Effector memory CD4-positive, alpha-beta T cell (primary cell): ENCODE measurements around the gene CLCN7.

Experiments used
- DNase-seq, 3 donors: peaks; one replicate each; pipeline ENCODE4 v3.0.0-alpha.2; 2020
- H3K27ac ChIP-seq: 2 replicates; pipeline ENCODE4 v1.7.0; 2013; ENCODE audit warnings: mild to moderate bottlenecking, low read length, moderate library complexity; ENCODE audit not compliant: insufficient read depth, poor library complexity, severe bottlenecking
- H3K27me3 ChIP-seq: replicated peaks from 2 replicates; pipeline ENCODE4 v1.7.0; 2013; ENCODE audit warnings: mild to moderate bottlenecking, low read length; ENCODE audit not compliant: insufficient read depth, control insufficient read depth, poor library complexity, severe bottlenecking
- H3K36me3 ChIP-seq: 2 replicates; pipeline ENCODE4 v1.7.0; 2013; ENCODE audit warnings: mild to moderate bottlenecking, low read length, moderate library complexity; ENCODE audit not compliant: control insufficient read depth, insufficient read depth
- H3K4me1 ChIP-seq: 2 replicates; pipeline ENCODE4 v1.7.0; 2013; ENCODE audit warnings: low read length, mild to moderate bottlenecking; ENCODE audit not compliant: control insufficient read depth, insufficient read depth, poor library complexity, severe bottlenecking
- H3K4me3 ChIP-seq: 2 replicates; pipeline ENCODE4 v1.7.0; 2013; ENCODE audit warnings: low read length, low read depth, mild to moderate bottlenecking; ENCODE audit not compliant: insufficient read depth, poor library complexity, severe bottlenecking
- H3K9me3 ChIP-seq: 2 replicates; pipeline ENCODE4 v1.7.0; 2013; ENCODE audit warnings: mild to moderate bottlenecking, low read length, moderate library complexity; ENCODE audit not compliant: control insufficient read depth

CLCN7 gene

DNA sequence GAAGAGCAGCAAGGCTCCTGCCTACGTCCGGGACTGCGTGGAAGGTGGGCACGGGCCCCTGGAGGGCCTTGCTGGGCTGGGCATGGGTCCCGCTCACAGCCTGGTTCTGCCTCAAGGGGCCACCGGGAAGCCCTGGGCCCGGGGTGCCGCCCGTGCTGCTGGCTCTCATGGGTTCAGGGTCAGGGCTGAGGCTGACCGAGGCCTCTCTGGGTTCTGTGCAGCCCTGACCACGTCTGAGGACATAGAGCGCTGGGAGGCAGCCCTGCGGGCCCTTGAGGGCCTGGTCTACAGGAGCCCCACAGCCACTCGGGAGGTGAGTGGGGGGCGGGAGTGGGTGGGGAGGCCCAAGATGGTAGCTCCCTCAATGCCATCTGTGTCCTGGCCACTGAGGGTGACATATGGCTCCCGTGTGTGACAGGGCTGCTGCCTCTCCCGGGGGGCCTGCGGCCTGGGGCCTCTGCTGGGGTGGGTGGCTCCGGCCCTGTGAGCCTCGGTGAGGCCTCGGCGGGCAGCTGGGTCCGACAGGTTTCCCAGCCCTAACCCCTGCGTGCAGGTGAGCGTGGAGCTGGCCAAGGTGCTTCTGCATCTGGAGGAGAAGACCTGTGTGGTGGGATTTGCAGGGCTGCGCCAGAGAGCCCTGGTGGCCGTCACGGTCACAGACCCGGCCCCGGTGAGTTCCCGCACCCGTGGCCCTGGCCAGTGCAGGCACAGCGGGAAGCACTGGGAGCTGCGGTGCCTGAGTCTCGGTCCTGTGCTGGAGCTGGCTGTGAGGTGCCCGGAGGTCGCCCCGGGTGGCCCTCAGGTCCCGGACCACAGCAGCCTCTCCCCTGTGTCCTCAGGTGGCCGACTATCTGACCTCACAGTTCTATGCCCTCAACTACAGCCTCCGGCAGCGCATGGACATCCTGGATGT is 27.5 kb upstream of the CLCN7 start:
- no peak for DNase-seq

DNA sequence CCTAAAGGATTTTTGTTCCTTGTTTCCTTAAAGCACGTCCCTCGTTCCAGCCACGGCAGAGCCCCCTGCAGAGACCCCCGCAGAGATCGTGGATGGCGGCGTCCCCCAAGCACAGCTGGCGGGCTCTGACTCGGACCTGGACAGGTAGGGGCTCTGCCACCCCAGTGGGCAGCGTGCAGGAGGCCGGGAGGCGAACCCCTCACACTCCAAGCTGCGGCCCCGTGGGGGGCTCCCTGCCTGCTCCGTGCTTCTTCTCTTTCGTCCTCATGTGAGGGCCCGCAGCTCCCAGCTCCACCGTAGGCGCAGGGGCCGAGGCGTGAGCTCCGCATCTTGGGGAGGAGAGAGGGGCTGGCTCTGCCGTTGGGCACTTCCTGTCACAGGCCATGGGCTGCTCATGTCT is 26.8 kb upstream of the CLCN7 start:
- H3K9me3 ChIP-seq = no peaks in the 10 kb centered on the region
- H3K27me3 ChIP-seq = no peaks in the 10 kb centered on the region
- H3K4me1 ChIP-seq = no peaks in the 10 kb centered on the region
- no peak overlapping the region for H3K27ac ChIP-seq
- H3K4me3 ChIP-seq = no peak overlapping the region
- peaks cover 53% of the 10 kb centered on the region for H3K36me3 ChIP-seq
- no peak for DNase-seq

More for the DNA sequence above, 27.5 kb upstream of the CLCN7 start:
- no peak overlapping the region for H3K27ac ChIP-seq
- no peaks in the 10 kb centered on the region for H3K27me3 ChIP-seq
- no peak overlapping the region for H3K4me3 ChIP-seq
- H3K36me3 ChIP-seq = peaks cover 46% of the 10 kb centered on the region
- H3K9me3 ChIP-seq = no peaks in the 10 kb centered on the region
- H3K4me1 ChIP-seq = no peaks in the 10 kb centered on the region

DNA sequence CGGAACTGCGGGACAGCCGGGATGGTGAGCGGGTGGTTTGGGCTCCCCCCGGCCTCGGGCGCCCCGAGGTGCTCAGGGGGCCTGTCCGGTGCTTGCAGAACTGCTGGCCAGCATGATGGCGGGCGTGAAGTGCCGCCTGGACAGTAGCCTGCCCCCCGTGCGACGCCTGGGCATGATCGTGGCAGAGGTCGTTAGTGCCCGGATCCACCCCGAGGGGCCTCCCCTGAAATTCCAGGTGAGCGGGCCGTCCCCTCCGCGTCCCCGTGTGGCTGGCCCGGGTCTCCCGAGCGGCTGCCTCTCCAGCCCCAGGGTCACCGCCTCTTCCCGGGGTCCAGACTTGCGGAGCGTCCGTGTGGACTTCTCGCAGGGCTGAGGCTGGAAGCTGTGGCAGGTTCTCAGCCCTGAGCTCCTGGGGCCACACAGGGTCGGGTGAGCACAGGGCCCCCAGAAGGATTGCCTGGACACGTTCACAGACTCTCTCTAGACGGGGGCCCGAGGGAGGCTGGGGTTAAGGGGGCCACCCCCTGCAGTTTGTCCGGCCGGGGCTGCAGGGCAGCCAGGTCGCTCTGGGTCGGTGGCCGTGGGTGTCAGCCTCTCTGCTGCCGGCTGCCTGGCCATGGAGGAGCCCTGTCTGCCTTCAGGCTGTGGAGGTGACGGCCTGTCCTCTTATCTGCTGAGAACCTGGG is 25.8 kb upstream of the CLCN7 start:
- Histone ChIP-seq H3K36me3 (peaks cover 57% of the 10 kb centered on the region), H3K27me3 (no peaks in the 10 kb centered on the region), H3K4me1 (no peaks in the 10 kb centered on the region), H3K4me3 (no peak overlapping the region), H3K9me3 (no peaks in the 10 kb centered on the region), H3K27ac (no peak overlapping the region)
- DNase-seq = no peak

DNA sequence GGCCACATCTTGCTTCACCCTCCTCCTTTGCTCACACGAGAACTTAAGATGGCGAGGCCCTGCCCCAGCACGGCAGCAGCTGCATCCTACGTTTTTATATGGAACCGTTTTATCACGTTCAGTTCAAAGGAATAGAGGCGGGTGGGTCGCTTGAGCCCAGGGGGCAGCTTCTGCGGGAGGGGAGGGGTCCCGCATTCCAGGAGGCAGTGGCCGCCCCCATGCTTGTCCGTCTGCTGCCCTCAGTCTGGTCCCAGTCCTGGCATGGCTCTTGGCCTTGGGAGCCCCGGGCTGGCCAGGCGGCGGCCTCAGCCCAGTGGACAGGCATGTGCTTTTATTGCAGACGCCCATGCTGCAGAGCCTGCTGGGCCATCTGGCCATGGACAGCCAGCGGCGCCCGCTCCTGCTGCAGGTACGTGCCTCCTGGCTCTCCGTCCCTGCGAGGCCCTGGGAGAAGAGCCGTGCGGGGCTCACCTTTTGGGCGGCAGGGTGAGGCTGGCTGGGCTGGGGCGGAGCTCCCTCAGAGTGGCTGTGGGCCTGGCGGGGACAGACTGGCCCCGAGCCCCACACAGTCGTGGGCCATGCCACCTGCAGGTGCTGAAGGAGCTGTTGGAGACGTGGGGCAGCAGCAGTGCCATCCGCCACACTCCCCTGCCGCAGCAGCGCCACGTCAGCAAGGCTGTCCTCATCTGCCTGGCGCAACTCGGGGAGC is 25.1 kb upstream of the CLCN7 start:
- Histone ChIP-seq H3K36me3 (peaks cover 57% of the 10 kb centered on the region), H3K4me3 (no peak overlapping the region), H3K9me3 (no peaks in the 10 kb centered on the region), H3K27me3 (no peaks in the 10 kb centered on the region), H3K4me1 (no peaks in the 10 kb centered on the region), H3K27ac (no peak overlapping the region)
- no peak for DNase-seq

DNA sequence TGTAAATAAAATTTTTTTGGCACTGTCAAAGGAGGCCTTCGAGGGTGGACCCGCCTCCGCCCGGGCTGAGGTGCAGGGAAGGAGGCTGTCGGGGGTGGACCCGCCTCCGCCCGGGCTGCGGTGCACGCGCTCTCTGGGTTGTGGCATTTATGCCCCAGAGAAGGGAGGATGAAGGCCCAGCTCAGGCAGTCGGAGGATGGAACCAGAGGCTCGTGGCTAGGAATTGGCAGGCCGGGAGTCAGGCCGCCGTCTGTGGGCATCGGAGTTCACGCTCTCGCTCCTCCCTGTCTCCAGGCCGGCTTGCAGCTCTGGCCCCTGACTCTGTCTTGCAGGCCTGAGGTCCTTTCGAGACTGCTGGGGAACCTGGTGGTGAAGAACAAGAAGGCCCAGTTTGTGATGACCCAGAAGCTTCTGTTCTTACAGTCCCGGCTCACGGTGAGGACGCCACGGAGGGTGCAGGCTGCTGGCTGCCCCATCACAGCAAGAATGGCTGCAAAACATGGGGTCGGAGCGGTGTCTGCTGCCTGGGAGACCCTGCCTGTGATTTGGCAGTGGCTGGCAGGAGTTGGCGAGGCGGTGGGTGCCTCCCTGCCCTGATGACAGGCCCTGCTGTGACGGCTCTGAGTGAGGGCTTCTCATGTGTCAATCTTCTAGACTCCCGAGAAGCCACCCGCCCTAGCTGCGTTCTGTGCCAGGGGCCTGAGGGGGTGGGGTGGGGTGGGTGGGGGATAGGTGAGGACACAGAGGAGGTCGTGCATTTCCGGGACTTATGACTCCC is 24.3 kb upstream of the CLCN7 start:
- Histone ChIP-seq H3K4me3 (no peak overlapping the region), H3K36me3 (peaks cover 63% of the 10 kb centered on the region), H3K27ac (no peak overlapping the region), H3K9me3 (no peaks in the 10 kb centered on the region), H3K27me3 (no peaks in the 10 kb centered on the region), H3K4me1 (peaks cover 4% of the 10 kb centered on the region)
- no peak for DNase-seq

DNA sequence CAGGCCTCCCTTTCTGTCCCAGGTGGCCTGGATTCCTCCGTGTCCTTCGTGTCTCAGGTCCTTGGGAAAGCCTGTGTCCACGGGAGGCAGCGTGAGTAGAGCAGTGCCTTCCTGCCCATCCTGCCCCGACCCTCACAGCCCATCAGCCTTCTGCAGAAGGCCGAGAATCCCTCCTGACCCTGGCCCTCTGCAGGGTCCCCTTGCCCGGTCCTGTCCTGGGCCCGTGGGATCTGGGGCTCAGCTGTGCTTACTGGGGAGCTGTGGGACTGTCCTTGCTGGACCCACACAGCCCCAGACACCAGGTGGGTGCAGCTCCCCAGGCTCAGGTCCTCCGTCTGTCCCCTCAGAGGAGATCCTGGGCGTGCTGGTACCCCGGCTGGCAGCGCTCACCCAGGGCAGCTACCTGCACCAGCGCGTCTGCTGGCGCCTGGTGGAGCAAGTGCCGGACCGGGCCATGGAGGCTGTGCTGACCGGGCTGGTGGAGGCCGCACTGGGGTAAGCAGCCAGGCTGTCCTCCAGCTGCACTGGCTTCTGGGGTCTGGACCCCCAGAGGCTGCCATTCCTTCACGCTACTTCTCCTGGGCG is 22.3 kb upstream of the CLCN7 start:
- Histone ChIP-seq H3K27ac (no peak overlapping the region), H3K27me3 (no peaks in the 10 kb centered on the region), H3K9me3 (no peaks in the 10 kb centered on the region), H3K4me1 (peaks cover 16% of the 10 kb centered on the region), H3K4me3 (no peak overlapping the region), H3K36me3 (peaks cover 51% of the 10 kb centered on the region)
- DNase-seq = no peak

DNA sequence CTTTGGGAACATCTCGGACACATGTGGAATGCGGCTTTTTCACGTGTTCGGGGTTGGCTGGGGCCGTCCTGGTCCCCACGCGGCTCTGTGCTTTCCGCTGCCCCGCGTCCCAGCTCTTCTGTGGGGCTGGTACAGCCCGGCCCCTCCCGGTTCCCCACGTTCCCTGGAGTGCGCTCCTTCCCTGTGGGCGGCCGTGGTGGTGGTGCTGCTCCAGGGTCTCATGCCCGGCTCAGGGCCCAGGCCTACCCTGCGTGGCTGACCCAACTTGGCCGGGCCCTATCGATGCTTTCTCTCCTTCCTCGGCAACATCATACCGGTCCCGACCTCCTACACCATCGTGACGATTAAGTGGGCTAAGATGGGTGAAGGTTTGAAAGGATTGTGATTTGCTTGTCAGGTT is 21.6 kb upstream of the CLCN7 start:
- no peaks in the 10 kb centered on the region for H3K9me3 ChIP-seq
- no peak overlapping the region for H3K27ac ChIP-seq
- peaks cover 16% of the 10 kb centered on the region for H3K4me1 ChIP-seq
- peaks cover 44% of the 10 kb centered on the region for H3K36me3 ChIP-seq
- no peaks in the 10 kb centered on the region for H3K27me3 ChIP-seq
- DNase-seq = no peak
- H3K4me3 ChIP-seq = no peak overlapping the region

DNA sequence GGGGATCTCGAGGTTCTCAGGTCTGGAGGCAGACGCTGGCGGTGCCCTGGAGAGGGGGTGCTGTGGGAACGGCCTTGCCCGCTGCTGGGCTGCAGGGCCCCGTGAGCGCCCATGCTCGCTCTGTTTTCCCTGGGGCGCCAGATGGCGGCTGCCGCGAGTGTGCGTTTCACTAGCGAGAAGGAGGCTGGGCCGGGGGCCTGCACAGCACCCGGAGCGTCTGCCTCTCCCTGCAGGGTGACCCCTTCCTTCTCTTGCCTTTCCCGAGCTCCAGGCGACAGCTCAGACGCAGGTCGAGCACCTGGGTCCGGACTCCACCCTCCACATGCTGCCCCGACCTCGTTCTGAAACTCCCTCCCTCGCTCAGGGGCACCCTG is 21.0 kb upstream of the CLCN7 start:
- H3K4me3 ChIP-seq = no peak overlapping the region
- no peaks in the 10 kb centered on the region for H3K27me3 ChIP-seq
- H3K4me1 ChIP-seq = peaks cover 16% of the 10 kb centered on the region
- H3K27ac ChIP-seq = no peak overlapping the region
- no peaks in the 10 kb centered on the region for H3K9me3 ChIP-seq
- H3K36me3 ChIP-seq = peaks cover 39% of the 10 kb centered on the region
- DNase-seq = no peak

DNA sequence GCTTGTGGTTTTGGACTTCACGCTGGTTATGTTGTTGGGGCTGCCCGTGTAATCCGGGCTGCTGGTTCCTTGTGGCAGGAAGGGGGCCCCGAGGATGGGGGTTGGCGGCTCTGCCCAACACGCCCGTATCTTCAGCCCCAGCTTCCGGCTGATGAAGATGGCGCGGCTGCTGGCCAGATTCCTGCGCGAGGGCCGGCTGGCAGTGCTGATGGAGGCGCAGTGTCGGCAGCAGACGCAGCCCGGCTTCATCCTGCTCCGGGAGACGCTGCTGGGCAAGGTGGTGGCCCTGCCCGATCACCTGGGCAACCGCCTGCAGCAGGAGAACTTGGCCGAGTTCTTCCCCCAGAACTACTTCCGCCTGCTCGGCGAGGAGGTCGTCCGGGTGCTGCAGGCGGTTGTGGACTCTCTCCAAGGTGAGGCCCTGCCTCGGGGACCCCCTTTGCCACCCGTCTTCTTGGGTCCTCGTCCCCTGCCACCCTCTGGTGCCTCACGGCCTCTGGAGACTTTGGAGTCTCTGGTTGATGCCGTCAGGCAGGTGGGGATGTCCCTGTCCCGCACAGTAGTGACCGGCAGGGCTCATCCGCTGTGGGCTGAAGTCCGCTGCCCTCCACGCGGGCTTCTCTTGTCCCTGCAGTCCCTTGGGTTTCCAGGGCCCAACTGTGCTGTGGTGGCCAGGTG is 20.5 kb upstream of the CLCN7 start:
- DNase-seq = no peak
- Histone ChIP-seq H3K9me3 (no peaks in the 10 kb centered on the region), H3K4me1 (peaks cover 16% of the 10 kb centered on the region), H3K27ac (no peak overlapping the region), H3K27me3 (no peaks in the 10 kb centered on the region), H3K36me3 (peaks cover 33% of the 10 kb centered on the region), H3K4me3 (no peak overlapping the region)
